Measurements from ENCODE around the gene GLI1.

The GLI1 gene

DNA sequence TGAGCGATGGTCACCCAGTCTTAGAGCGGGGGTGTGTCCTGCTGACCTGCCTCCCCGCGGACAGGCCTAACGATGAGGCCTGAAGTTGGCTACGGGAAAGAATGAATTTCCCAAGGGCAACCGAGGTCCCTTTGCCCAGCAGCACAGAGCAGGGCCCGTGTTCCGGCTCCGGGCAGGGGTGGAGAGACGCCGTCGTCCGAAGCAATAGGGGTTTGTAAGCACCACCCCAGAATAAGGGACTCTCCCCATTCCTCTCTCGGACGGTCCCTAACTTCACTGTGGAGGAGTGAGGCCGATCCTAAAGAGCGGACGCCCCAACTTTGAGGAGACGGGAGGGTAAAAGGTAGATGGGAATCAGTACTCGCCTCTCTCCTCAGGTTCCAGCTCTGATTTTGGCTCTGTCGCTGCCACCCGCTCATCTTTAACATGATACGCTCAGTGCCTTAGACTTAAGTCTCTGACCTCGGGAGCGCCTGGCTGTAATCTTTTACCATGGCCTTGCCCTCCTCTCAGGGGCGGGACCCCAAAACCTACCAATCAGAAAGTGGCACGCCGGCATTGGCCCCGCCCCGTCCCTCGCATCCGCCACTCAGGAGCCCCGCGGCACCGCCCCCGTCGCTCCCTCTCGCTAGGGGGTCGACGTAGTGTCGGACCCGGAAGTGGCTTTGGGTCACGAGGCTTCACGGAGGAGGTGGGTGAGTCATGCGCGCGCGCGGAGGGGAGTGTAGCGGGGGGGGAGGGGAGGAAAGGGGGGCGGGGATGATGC lies 60.7 kb downstream of the GLI1 start, which contains the start of gene DDIT3:
Gene DDIT3, minus strand, starts transcription at position 462 of the 766 bp plus-strand sequence. CDS start 3,108 bp downstream, outside the sequence.
- DNase-seq (ENCODE audit: low read depth): peak; percentile 99

DNA sequence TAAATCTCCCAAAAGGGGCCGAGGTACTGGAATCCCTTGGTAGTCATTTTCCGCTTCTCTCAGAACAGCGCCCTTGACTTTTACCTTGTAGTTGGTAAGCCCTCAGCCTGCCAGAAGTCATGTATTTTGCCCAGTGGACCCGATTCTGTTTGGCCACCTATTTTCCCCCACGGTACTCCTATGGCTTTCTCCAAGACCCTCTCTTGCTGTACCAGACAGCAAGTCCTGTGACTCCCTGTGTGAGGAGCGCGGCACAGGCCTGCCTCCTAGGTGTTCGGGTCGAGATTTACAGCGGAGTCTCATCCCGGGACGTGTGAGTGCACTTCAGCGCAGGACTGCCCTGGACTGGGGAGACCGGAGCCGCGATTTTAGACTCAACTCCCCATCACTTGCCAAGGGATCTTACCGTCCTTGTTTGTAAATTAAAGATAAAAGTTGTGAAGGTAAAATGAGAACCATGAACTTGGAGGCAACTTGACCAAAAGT lies 62.0 kb downstream of the GLI1 start:
- peak; percentile 13 for DNase-seq (ENCODE audit: low read depth)

All from activated T-cell treated with anti-CD3 and anti-CD28 coated beads for 48 hours (primary cell).